ENCODE measurements around the gene ARSA.
"Not testable (repeated sequence)": the region's sequence is repeated elsewhere in the genome, so short reads cannot be mapped to it uniquely, and the experiment has no call there.

ARSA gene

GRCh38 chr22:50627642-50628542 lies at the start of gene ARSA:
Gene ARSA (minus strand): TSS chr22:50628152. CDS start chr22:50627779, 373 bp downstream.
- DNase-seq (ENCODE audit: low read depth), result peak; percentile 64

- no peak for DNase-seq (ENCODE audit: low read depth)
Measured at GRCh38 chr22:50676661-50677492, 48.9 kb upstream of the ARSA start.

GRCh38 chr22:50676180-50676636 lies 48.3 kb upstream of the ARSA start:
- no peak for DNase-seq (ENCODE audit: low read depth)

- no peak for DNase-seq (ENCODE audit: low read depth)
Measured at GRCh38 chr22:50675553-50676179, 47.7 kb upstream of the ARSA start.

DNA sequence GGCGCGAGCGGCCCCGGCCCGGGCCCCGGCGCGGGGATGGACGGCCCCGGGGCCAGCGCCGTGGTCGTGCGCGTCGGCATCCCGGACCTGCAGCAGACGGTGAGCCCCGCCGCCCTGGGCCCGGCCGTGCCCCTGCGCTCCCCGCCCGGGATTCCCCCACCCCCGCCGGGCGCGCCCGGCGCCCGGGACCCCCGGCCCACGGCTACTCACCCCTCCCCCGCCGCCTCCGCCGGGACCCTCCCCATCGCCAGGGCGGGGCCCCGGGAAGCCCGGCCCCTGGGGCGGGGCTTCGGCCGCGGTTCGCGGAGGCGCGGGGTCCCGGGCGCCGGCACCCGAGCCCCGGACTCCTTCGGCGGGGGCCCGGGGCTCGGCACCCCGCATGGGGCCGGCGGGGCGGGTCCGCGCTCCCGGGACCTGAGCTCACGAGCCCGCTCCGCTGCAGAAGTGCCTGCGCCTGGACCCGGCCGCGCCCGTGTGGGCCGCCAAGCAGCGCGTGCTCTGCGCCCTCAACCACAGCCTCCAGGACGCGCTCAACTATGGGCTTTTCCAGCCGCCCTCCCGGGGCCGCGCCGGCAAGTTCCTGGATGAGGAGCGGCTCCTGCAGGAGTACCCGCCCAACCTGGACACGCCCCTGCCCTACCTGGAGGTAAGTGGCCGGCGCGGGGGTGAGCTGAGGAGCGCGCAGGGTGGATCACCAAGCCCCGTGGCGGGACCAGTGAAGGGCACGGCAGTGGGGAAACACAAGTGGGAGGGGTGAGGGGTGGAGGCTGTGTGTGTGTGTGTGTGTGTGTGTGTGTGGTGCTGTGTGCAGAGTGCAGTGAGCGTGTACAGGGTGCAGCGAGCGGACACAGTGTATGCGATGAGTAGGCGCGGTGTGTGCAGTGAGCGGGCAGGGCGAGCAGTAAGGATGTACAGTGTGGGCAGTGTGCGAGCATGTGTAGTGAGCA lies 46.9 kb upstream of the ARSA start:
- DNase-seq (ENCODE audit: low read depth), result no peak

DNA sequence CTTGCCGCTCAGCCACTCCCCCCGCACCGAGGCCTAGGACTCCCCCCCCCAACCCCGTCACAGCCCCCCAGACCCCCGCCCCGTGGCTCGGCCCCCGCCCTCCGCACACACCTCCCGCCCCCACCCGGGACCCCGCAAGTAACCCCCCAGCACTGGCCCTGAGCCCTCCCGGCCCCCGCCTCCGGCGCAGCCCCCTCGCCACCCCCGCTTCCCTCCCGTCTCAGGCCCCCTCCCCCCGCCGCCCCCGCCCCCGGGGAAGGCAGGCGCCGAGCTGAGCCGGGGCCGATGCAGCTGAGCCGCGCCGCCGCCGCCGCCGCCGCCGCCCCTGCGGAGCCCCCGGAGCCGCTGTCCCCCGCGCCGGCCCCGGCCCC lies 46.2 kb upstream of the ARSA start:
- no peak for DNase-seq (ENCODE audit: low read depth)

GRCh38 chr22:50673231-50674129 lies 45.5 kb upstream of the ARSA start:
- no peak for DNase-seq (ENCODE audit: low read depth)

DNA sequence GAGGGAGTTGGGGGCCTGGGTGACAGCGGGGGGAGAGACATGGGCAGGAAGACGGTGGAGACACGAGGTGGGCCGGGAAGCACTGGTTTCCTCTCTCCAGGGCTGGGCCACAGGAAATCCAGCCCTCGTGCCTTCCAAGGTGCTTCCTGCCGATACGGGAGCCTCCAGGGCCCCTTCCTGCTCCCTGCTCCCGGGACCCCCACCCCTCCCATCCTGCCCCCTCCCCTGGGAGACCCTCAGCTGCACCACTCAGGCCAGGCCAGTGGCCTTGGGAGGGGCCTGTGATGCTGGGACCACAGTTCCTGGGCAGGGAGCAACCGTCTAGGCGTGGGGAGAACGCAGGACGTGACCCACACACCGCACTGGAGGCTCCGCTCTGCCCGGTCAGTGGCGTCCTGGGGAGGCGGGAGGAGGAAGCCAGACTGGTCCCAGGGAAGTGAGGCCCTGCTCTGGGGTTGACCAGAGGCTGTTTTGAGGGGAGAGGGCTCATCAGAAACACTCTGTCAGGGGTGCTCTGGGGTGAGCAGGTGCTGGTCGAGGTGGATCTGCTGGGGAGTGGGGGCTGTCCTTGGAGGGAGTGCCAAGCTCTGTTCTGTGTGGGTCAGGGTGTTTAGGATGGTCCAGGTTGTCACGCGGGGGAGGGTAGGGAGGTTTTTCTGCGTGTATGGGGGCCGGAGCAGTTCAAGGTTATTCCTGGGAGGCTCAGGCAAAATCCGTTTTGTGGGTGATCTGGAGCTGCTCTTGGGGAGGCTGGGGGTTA lies 44.7 kb upstream of the ARSA start, which contains the start of gene SHANK3:
Gene SHANK3, plus strand, starts transcription at position 353 of the 760 bp plus-strand sequence.
- no peak for DNase-seq (ENCODE audit: low read depth)

GRCh38 chr22:50672041-50672440 lies 44.1 kb upstream of the ARSA start:
- no peak for DNase-seq (ENCODE audit: low read depth)

DNA sequence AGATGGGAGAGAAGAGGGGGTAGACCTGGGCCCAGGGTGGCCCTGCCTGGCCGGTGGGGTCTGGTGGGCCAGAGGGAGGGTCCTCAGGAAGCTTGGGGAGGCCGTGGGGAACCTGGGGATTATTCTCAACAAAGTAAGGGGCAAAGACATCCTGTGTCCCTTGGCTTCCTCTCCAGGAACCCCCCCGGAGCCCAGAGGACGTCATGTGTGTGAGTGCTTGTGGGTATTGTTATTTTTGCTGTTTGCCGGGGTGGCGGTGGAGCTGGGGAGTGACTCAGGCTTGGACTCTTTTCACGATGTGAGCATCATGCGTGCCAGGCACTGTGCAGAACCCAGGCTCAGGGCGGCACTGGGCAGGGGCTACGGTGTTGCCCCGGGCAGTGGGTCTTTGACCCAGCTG lies 43.7 kb upstream of the ARSA start:
- no peak for DNase-seq (ENCODE audit: low read depth)

DNA sequence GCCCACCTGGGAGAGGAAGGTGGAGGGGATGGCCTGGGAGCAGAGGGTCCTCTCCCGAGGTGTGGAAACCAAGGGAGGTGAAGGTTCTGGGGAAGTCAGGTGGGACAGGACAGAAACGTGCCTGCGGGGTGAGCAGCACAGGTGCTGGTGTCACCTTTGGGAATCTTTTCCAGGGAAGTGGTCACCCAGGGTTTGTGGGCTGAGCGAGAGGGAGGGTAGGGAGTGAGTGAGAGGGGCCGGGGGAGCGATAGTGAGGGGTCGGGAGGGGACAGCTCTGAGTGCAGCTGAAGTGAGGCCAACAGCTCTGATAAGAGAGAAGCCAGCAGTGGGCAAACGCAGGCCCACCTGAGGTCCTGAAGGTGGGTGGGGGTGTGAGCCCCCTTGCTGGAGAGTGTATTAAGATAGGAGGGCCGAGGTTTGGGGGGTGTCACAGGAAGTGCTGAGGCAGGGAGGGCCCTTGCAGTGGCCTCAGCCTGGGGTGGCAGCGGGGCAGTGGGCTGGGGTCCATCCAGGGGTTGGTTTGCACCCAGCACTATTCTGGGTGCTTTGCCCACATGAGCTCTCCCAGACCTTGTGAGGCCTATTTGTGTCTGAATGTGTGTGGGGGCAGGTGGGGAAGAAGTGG lies 43.1 kb upstream of the ARSA start:
- no peak for DNase-seq (ENCODE audit: low read depth)

- DNase-seq (ENCODE audit: low read depth), result no peak
Measured at GRCh38 chr22:50670513-50670912, 42.6 kb upstream of the ARSA start.

GRCh38 chr22:50665738-50666137 lies 37.8 kb upstream of the ARSA start:
- no peak for DNase-seq (ENCODE audit: low read depth)

DNA sequence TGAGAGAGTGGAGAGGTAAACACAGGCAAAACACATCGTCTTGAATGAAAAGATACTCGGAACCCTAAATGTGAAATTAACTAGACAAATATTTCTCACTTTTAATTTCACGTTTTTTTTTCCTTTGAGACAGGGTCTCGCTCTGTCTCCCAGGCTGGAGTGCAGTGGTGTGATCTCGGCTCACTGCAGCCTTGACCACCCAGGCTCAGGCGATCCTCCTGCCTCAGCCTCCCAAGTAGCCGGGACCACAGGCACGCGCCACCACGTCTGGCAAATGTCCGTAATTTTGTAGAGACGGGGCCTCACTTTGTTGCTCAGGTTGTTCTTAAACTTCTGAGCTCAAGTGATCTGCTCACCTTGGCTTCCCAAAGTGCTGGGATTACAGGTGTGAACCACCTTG lies 37.3 kb upstream of the ARSA start:
- no peak for DNase-seq (ENCODE audit: low read depth)

GRCh38 chr22:50660306-50660705 lies 32.4 kb upstream of the ARSA start:
- DNase-seq (ENCODE audit: low read depth), result no peak

DNA sequence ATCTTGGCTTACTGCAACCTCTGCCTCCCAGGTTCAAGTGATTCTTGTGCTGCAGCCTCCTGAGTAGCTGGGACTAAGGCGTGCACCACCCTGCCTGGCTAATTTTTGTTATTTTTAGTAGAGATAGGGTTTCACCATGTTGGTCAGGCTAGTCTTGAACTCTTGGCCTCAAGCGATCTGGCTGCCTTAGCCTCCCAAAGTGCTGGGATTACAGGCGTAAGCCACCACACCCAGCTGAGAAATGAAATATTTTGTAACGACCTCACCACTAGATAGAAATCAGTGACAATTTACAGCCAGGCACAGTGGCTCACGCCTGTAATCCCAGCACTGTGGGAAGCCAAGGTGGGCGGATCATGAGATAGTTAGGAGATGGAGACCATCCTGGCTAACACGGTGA lies 31.8 kb upstream of the ARSA start:
- not testable (repeated sequence) for DNase-seq (ENCODE audit: low read depth)

- DNase-seq (ENCODE audit: low read depth), result no peak
Measured at GRCh38 chr22:50657925-50658324, 30.0 kb upstream of the ARSA start.

GRCh38 chr22:50656122-50657070 lies 28.4 kb upstream of the ARSA start:
- DNase-seq (ENCODE audit: low read depth), result no peak

All from activated T-helper 1 cell treated with Interleukin-2 at 50 U/mL for 16 hours (primary cell).